DOHH2 (cell line): ENCODE data around the gene NCAPG2.

Source experiments
- H3F3A ChIP-seq: fragments of 200-600 bp; sonication (generic), shearing (Covaris generic); 2 replicates; pipeline ENCODE4 v1.6.0; 2016; ENCODE audit warnings: antibody characterized with exemption, mild to moderate bottlenecking; ENCODE audit not compliant: control insufficient read depth, insufficient read depth
- H3K27ac ChIP-seq: fragments of 200-600 bp; sonication (generic); 2 replicates; pipeline ENCODE4 v1.5.1; 2014; ENCODE audit warnings: low read depth, mild to moderate bottlenecking, low read length, moderate library complexity
- H3K27me3 ChIP-seq: fragments of 200-600 bp; sonication (generic); 2 replicates; pipeline ENCODE4 v1.6.1; 2014; ENCODE audit warnings: mild to moderate bottlenecking, low read length, mixed read lengths; ENCODE audit not compliant: control insufficient read depth
- H3K36me3 ChIP-seq: fragments of 200-600 bp; sonication (generic); 2 replicates; pipeline ENCODE4 v1.6.1; 2014; ENCODE audit warnings: mild to moderate bottlenecking, low read length, moderate library complexity, mixed read lengths; ENCODE audit not compliant: control insufficient read depth
- H3K4me1 ChIP-seq: fragments of 200-600 bp; sonication (generic); 2 replicates; pipeline ENCODE4 v1.6.1; 2014; ENCODE audit warnings: mild to moderate bottlenecking, low read length, mixed read lengths; ENCODE audit not compliant: control insufficient read depth
- H3K4me2 ChIP-seq: fragments of 200-600 bp; sonication (generic); 2 replicates; pipeline ENCODE4 v1.6.0; 2014; ENCODE audit warnings: mild to moderate bottlenecking, low read length, moderate library complexity
- H3K4me3 ChIP-seq: fragments of 200-600 bp; sonication (generic); 2 replicates; pipeline ENCODE4 v1.5.1; 2014; ENCODE audit warnings: mild to moderate bottlenecking, low read length, mixed read lengths
- H3K79me2 ChIP-seq: fragments of 200-600 bp; sonication (generic); 2 replicates; pipeline ENCODE4 v1.6.1; 2014; ENCODE audit warnings: mild to moderate bottlenecking, low read length, mixed read lengths; ENCODE audit not compliant: control insufficient read depth
- H3K9me2 ChIP-seq: fragments of 200-600 bp; sonication (generic); replicated peaks from 2 replicates; pipeline ENCODE4 v1.6.1; 2014; ENCODE audit warnings: mild to moderate bottlenecking, low read length, mixed read lengths; ENCODE audit not compliant: control insufficient read depth
- H3K9me3 ChIP-seq: fragments of 200-600 bp; sonication (generic); 2 replicates; pipeline ENCODE4 v1.6.1; 2014; ENCODE audit warnings: antibody characterized with exemption, low read length, mixed read lengths; ENCODE audit not compliant: control insufficient read depth, insufficient read depth
- H4K20me1 ChIP-seq: fragments of 200-600 bp; sonication (generic); 2 replicates; pipeline ENCODE4 v1.6.0; 2014; ENCODE audit warnings: low read depth, mild to moderate bottlenecking, antibody characterized with exemption, low read length, moderate library complexity; ENCODE audit not compliant: control insufficient read depth, insufficient read depth
- EZH2phosphoT487 ChIP-seq: fragments of 200-600 bp; sonication (generic); IDR thresholded peaks from 2 replicates; pipeline ENCODE4 v1.6.1; 2017; ENCODE audit warnings: borderline replicate concordance, mild to moderate bottlenecking, antibody characterized with exemption, low read length, moderate library complexity, mixed read lengths
- TF ChIP-seq, protein P1 (sequence below): fragments of 200-600 bp; sonication (generic); IDR thresholded peaks from one replicate; pipeline ENCODE4 v1.5.1; 2014; ENCODE audit warnings: antibody characterized with exemption, mild to moderate bottlenecking, low read depth, low read length; ENCODE audit not compliant: poor library complexity, severe bottlenecking

Gene NCAPG2

DNA sequence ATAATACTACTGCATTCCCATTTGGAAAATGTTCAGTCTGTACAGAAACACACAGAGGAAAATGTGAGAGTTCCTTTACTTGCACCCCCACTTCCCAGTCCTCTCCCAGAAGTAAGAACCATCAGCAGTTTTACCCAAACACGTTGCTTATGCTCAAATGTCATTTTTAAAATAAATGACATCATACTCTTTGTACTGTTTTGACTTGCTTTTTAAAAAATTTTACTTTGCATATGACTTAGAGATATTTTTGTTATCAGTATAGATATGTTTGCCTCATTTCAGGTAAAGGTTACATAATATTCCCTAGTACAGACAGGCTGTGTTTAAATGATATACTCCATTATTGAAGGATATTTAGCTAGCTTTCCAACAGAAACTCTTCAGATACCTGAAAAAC, 103.5 kb downstream of the NCAPG2 start:
- Histone ChIP-seq H3K9me2 (no peaks in the 10 kb centered on the region), H3F3A (0 out of 2 replicates have a peak, but pooled peaks cover under 1% of the 10 kb centered on the region), H3K9me3 (peaks cover 5% of the 10 kb centered on the region; the same call in 1 of the 2 replicates), H3K27me3 (no peaks in the 10 kb centered on the region), H4K20me1 (no peaks in the 10 kb centered on the region), H3K4me3 (no peak overlapping the region), H3K4me2 (no peak overlapping the region), H3K79me2 (no peaks in the 10 kb centered on the region), H3K4me1 (peaks cover 4% of the 10 kb centered on the region; the same call in 1 of the 2 replicates), H3K27ac (no peak overlapping the region), H3K36me3 (peaks cover 2% of the 10 kb centered on the region)
- TF ChIP-seq, protein P1, sequence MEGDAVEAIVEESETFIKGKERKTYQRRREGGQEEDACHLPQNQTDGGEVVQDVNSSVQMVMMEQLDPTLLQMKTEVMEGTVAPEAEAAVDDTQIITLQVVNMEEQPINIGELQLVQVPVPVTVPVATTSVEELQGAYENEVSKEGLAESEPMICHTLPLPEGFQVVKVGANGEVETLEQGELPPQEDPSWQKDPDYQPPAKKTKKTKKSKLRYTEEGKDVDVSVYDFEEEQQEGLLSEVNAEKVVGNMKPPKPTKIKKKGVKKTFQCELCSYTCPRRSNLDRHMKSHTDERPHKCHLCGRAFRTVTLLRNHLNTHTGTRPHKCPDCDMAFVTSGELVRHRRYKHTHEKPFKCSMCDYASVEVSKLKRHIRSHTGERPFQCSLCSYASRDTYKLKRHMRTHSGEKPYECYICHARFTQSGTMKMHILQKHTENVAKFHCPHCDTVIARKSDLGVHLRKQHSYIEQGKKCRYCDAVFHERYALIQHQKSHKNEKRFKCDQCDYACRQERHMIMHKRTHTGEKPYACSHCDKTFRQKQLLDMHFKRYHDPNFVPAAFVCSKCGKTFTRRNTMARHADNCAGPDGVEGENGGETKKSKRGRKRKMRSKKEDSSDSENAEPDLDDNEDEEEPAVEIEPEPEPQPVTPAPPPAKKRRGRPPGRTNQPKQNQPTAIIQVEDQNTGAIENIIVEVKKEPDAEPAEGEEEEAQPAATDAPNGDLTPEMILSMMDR = no peak
- no peak for TF ChIP-seq EZH2phosphoT487

DNA sequence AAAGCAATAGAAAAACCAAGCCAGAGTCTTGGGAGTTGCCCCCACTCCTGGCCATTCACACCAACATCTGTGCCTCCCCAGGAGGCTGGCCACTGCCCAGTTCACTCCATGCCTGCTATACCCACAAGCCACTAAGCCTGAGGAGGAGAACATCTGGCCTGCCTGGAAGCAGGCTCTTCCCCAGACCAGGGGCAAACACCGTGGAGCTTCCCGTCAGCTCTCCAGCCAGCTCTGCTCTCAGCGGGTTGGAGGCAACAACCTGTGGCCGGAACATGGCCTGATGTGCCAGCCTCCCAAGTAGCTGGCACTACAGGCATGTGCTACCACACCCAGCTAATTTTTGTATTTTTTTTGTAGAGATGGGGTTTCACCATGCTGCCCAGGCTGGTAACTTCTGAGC, 107.9 kb downstream of the NCAPG2 start:
- Histone ChIP-seq H3K9me3 (peaks cover 20% of the 10 kb centered on the region; the same call in 1 of the 2 replicates), H3K27ac (no peak overlapping the region), H3K4me1 (no peaks in the 10 kb centered on the region), H3K27me3 (no peaks in the 10 kb centered on the region), H3K79me2 (no peaks in the 10 kb centered on the region), H3F3A (0 out of 2 replicates have a peak, but pooled peaks cover 3% of the 10 kb centered on the region), H3K9me2 (no peaks in the 10 kb centered on the region), H3K36me3 (no peaks in the 10 kb centered on the region), H4K20me1 (no peaks in the 10 kb centered on the region), H3K4me3 (no peak overlapping the region), H3K4me2 (no peak overlapping the region)
- TF ChIP-seq EZH2phosphoT487 = no peak
- TF ChIP-seq, protein P1 = no peak

DNA sequence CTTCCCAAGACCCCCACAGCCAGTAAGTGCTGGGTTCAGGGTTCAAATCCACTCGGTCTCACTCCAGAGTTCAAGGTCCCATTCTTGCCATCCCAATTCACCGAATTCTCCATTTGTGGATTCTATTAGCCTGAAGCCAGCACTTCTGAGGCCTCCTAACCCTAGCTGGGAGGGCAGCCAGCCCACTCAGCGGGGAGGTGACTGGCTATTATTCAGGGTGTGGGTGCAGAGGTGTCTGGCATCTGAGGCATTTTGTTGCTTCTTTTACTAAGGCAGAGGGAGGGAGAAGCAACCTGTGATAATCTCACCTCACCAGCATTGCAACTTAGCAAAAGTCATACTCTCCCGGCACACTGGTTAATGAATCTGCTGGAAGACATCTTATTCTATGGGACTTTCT, 108.3 kb downstream of the NCAPG2 start:
- H3K27ac ChIP-seq = no peak overlapping the region
- 0 out of 2 replicates have a peak, but pooled peaks cover 3% of the 10 kb centered on the region for H3F3A ChIP-seq
- H3K79me2 ChIP-seq = no peaks in the 10 kb centered on the region
- no peak for TF ChIP-seq EZH2phosphoT487
- TF ChIP-seq, protein P1 = no peak
- H3K4me2 ChIP-seq = no peak overlapping the region
- no peaks in the 10 kb centered on the region for H3K9me2 ChIP-seq
- peaks cover 20% of the 10 kb centered on the region; the same call in 1 of the 2 replicates for H3K9me3 ChIP-seq
- no peaks in the 10 kb centered on the region for H4K20me1 ChIP-seq
- no peaks in the 10 kb centered on the region for H3K27me3 ChIP-seq
- no peaks in the 10 kb centered on the region for H3K4me1 ChIP-seq
- no peak overlapping the region for H3K4me3 ChIP-seq
- H3K36me3 ChIP-seq = no peaks in the 10 kb centered on the region
